ENCODE data around the gene KRCC1.
"Not testable (repeated sequence)": the region's sequence is repeated elsewhere in the genome, so short reads cannot be mapped to it uniquely, and the experiment has no call there.

Gene KRCC1

DNA sequence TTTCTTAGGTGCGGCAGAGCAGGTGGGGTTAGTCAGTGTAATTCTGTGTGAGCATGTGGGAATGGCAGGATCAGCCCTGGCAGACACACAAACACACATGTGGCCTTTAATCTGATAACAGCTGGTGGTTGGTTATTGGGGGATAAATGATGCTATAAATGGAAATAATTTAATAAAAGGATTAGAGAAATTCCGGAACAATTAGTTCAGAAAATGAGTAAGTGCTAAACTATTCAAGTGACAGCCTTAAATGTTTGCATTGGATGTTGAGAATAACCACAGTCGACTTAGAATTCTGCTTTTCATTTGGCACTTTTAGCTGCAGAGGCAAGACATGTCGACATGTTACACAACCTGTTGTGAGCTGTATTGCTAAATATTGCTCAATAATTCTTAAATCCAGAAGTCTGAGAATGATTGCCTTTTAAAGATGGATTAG, 19.3 kb upstream of the KRCC1 start:
- no peak for DNase-seq

DNA sequence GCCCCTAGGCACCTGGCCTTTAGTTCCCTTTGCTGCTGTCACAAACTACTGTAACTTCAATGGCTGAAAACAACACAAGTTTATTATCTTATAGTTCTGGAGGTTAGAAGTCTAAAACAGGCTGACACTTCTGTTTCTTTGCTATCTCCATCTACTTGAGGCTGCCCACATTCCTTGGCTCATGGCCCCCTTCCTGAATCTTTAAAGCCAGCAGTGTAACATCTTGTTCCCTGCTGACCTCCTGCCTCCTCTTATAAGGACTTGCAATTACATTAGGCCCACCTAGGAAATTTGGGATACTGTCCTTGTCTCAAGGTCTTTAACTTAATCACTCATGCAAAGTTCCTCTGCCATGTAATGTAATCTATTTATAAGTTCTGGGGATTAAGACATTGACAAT, 18.6 kb upstream of the KRCC1 start:
- no peak for DNase-seq

DNA sequence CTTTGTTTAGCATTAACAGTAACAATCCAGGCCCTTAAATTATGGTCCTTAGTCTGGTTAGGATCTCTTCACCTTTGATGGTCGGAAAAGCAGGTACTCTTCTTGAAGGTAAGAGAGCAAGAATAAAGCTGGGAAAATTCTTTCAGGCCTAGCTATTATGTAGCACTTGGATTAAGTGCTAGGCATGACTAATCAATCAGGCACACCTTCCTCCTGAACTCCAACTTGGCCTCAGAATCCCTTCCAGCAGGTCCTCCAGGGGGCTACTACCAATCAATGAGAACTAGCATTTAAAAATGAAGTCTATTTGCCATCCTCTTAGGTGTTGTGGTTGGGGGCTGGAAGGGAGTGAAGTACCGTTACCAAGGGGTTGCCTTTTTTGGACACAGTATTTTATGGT, 15.8 kb upstream of the KRCC1 start:
- DNase-seq: no peak

DNA sequence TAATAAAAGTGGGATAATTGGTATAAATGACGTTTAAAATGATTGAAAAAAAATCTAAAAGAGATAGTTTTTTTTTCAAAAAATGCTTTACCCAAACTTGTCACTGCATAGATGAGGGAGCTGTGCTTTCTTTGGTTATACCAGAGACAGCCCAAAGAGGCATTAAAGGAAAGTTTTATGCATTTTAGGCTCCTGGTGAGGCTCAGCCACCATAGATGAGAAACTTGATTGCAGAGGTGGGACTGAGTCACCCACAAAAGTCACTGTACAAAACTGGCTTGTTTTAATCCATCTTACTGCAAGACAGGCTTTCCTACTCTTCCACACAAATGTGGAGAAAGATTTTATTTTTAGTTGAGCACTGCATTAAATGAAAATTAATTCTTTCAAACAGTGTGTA, 14.5 kb upstream of the KRCC1 start:
- DNase-seq: no peak

DNA sequence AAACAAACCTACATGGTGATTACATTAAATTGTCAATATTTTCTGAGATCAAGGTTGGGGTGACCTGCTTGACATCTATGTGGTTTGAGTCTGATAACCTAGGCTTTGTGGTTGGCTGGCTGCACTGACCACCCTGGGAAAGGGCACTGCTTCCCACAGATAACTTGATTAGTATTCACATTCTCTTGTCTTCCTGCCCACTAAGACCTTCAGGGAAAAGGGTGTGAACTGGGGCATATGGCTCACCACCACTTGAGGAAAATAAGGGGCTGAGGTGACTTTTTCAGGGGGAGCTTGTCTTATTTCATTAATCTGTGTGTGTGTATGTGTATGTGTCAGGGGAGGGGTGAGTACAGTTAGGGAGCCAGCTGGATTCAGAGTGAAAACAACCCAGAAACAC, 13.5 kb upstream of the KRCC1 start:
- no peak for DNase-seq

DNA sequence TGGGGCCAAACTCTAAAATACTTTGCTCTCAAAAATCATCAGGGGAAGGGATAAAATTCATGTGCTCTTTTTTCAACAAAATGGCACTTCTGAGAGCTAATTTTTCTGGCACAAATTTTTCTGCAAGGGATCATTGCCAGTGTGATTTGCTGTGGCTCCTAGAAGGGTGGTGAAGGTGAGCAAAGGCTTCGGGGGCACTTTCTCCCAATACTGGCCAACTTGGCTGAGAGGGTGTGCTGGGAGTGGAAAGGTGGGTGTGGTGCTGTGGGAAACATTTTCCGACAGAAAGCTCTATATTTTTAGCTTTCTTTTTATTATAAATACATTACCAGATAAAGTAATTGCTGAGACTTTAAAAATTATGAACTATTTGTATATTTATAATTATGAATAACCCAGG, 12.5 kb upstream of the KRCC1 start:
- no peak for DNase-seq

DNA sequence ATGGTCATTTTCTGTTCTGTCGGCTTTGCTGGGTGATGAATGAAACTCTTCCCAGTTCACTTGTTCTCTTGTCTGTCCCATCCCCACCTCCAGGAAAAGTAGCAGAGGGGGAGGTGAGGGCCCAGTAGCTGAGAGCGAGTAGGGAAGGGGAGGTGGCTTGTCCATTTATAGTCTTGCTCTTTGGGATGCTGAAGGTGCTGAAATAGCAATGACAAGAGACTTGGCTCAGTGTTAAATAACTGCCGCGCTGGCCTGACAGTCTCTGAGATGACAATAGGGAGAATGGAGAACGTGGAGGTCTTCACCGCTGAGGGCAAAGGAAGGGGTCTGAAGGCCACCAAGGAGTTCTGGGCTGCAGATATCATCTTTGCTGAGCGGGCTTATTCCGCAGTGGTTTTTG, 12.0 kb upstream of the KRCC1 start, which contains the start of gene SMYD1:
SMYD1 (plus strand) TSS at position 228 of the 400 bp plus-strand sequence; CDS start at position 268, 40 bp downstream.
- no peak for DNase-seq

DNA sequence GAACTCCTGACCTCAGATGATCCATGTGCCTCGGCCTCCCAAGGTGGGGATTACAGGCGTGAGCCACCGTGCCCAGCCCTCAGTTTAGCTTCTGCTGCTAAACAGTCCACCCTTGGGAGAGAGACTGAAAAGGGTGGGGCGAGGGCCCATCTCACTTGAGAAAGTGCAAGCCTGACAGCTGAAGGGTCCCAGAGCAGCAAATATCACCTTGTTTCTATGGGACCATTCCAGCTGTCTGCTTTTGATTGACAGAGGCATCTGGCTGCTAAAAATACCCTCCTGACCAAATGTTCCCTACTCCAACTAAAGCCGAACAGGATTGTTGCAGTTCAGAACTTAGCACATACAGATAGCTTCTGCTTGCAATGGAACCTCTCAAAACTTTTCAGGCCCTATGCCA, 11.6 kb upstream of the KRCC1 start:
- no peak for DNase-seq

DNA sequence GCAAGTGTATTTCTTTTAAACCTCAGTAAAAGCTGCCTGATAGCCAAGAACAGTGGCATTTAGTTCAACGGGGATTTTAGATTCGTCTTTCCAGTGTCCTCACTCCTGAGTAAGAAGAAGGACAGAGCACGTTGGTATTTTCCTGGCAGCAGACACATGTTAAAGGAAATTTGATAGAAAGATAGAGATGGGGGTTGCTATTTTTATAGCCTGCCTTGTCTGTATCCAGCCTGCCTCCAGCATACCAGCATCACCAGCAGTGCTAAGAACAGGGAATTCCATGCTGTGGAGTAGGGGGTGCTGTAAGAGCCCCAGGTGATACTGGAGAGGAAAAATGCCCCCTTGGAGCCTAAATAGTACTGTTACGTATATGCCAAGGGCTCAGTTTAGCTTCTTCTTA, 11.0 kb upstream of the KRCC1 start:
- DNase-seq: no peak

DNA sequence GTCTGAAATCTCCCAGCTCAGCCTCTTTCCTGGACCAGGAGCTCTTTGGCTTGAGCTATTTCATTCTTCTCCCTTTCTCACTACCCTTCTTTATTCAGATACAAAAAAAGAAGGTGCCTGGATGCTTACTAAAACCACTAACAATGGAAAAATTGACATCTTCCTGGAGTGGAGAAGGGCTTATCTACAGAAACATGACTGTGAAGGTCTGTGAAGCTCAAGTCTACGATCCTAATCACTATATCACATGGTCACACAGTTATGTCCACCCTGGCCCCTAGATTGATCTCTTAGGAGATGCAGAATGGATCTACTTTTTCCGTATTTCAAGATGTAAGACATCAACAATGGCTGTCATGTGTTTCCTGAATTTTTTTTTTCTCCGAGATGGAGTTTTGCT, 5.7 kb upstream of the KRCC1 start:
- no peak for DNase-seq

DNA sequence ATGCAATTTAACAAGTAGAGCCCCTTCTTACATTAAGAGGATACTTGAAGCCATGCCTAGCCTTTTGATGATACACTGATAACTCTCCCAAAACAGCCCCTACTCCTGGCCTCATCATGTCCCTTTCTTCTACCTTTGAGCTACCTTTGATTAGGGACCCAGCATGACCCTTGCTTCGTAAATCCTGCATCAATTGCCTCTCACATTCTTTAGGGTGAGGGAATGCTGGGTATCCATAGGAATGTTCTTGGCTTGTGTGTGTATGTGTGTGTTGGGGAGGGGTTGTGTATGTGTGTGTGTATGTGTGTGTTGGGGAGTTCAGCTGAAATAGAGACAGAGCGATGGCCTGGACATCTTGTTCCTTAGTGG, 5.3 kb upstream of the KRCC1 start:
- no peak for DNase-seq

DNA sequence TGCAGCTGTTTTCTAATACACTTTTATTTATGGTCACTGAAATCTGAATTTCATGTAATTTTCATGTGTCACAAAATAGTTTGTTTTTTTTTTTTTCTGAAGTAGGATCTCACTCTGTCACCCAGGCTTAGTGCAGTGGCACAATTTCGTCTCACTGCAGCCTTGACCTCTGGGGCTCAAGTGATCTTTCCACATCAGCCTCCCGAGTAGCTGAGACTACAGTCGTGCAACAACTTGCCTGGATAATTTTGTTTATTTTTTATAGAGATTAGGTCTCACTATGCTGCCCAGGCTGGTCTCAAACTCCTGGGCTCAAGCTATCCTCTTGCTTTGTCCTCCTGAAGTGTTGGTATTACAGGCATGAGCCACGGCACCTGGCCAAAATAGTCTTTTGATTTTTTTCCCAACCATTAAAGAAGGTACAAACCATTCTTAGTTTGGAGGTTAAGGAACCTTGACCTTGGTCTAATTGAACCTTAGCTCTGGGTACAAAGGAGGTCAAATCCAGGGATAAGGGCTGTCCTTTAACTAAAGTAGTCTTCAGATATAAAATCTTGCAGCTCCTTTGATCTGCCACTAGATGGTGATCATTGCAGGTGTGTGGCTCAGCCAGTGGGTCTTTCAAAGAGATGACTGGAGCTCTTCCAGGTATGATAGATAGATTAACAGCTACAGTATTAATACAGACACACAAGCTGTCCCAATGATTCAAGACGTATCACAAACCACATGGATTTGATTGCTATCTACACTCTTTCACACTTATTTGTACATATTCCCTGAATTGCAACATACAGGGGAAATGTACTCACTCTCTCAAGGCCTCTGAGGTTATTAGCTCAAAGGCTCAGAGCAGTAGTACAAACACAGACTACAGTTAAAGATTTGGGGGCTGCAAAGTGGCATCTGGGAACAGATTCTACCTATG, 4.7 kb upstream of the KRCC1 start:
- no peak for DNase-seq

DNA sequence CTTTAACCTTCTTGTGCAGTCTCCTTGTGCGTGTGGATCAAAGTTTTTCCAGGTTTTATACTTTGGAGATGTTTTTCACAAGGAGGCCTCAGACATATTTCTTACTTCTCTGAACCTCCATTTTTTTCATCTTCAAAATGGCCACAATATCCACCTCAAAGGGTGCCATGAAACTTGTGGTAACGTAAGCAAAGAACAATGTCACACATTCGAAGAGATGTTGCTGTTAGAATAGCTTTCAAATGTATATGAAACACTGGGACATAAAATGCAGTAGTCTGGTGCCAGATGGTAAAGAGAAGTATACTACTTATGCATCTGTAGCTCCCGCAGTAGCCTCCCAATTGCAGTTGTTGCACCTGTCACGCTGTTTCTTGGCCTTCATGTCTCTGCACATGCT, 2.6 kb upstream of the KRCC1 start:
- DNase-seq: no peak

DNA sequence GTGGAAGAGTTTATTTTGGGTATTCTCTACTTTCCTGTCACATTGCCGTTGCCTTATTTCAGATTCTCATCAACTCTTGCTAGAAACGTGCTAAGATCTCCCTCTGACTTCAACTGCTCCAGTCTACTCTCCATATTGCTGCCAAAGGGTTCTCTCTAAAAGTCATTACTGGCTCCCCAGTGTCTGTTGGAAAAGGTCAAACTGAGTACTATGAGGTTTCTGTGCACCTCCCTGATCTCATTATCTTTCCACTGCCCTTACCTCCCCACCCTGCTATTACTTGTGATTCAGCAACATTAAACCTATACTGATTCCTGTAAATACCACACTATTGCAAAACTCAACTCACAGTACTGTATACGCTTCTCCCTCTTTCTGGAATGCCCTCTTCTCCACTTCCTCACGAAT, 1.9 kb upstream of the KRCC1 start:
- DNase-seq: no peak

DNA sequence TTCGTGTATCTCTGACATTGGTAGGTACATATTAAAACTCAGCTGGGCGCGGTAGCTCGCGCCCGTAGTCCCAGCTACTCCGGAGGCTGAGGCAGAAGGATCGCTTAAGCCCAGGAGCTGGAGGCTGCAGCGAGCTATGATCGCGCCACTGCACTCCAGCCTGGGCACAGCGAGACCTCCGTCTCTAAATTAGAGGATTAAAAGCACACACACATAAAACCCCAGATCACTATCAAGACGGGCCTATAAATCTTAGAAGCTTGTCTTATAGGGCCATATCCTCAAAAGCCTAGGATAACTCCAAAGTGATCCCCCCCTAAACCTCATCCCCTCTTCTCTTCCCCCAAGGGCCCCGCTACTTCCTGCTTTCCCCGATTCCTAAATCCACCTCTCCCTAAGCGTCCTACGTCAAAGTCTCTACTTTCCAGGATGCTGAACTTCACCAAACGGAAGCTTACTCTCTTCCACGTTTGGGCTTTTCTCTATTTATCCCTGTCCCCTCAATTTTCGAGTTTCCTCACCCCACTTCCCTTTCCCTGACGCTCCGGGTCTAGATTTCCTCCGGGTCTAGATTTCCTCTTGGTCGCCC, 707 bp downstream of the KRCC1 start:
- no peak for DNase-seq

DNA sequence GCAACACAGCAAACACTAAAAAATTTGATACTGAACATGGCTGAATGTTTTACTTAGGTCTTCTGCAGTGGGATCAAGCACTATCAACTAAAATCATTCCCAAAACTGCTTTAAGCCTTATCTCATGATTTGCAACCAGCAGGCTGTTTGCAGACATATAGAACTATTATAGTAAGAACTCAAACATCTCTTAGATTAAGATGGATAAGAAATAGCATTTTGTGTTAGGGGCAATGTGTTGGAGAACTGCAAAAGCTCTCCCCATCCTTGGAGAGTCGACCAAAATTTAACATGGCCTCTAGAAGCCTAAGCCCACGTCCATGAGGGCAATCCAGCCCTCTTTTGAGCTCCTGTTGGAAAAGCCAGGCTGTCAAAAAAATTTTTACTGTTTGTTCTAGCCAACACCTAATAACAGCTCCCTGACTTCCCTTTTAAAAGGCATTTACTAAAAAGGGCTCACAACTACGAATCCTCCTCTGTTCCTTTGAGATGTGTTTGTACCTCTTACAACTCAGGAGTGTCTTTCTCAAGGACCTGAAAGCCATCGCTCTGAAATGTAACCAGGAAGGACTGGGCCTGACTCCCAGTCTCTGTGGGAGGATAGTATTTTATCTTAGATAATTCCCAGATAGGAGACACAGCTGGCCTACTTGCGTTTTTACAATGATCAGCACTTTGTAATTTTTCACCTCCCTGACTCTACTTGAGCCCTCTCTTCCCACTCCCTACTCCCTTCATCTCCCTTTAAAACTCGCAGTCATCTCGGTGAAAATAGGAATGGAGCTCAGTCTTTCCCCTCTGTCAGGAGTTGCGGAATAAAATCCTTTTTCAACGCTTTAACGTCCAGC, 1.4 kb downstream of the KRCC1 start:
- no peak for DNase-seq

DNA sequence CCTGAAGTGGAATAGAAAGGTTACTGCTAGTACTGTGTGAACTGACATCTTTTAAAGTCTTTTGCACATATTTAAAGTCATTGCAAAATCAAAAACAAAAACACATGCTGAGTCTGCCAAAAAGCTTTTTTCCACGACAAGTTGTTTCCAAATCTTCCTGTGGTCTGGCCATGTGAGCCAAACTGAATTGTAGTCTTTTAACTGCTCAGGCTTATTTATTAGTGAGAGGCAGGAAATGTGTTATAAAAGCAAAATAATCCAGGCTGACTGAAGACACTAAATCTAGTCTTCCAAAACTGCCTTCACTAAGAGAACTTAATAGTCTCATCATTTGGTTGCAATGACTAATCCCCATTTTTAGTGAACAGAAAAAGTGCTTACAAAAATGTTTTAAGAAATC, 2.3 kb downstream of the KRCC1 start:
- no peak for DNase-seq

DNA sequence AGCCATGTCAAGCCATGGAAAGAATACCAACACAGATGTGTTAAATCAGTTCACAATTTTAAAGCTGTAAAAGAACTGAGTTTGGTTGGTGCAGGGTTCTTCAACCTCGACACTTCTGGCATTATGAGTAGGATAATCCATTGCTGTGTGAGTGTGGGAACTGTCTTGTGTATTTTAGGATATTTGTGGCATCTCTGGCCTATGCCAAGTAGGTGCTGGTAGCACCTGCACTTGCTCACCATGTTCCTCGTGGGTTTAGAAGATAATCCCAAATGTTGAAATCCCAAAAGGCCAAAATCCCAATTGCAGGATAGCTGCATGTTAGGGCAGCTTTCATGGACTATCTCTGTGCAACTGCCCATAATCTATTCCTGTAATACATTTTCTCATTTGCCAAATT, 3.8 kb downstream of the KRCC1 start:
- DNase-seq: no peak

DNA sequence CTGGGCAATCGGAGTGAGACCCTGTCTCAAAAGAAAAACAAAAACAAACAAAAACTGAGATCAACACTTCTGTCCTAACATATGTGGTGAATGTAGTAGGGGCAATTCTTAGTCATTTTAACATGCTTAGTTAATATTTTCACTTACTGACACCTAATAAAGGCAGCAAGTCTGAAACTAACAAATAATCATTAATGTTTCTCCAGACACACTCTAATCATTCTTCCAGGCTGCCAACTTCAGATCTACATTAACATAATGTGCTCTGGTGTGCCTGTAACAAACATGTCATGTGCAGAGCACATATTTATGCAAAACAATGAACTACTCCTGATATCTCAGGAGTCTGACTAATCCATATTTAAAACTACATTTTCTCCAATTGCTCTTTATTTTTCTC, 6.0 kb downstream of the KRCC1 start:
- no peak for DNase-seq

DNA sequence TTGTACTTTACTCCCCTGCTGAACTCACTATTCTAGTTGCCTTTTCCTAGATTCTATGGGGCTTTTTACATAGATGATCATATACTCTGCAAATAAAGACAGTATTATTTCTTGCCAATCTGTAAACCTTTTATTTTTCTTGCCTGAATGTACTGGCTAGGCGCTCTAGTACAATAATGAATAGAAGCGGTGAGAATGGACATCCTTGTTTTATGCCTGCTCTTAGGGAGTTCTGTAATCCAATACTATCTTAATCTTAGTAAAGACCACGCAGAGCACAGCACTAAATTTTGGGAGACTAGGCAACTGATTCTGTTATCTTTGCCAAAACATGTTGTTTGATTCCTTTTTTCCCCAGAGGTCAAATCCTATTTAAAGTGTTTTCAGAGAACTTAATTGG, 7.0 kb downstream of the KRCC1 start:
- DNase-seq: no peak

DNA sequence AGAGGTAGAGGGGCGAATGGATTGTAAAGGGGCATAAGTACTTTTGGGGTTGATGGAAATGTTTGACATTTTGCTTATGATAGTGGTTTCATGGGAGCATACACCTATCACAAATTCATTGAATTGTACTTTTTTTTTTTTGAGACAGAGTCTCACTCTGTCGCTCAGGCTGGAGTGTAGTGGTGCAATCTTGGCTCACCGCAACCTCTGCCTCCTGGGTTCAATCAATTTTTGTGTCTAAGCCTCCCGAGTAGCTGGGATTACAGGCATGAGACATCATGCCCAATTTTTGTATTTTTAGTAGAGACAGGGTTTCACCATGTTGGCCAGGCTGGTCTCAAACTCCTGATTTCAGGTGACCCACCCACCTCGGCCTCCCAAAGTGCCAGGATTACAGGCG, 10.0 kb downstream of the KRCC1 start:
- not testable (repeated sequence) for DNase-seq

DNA sequence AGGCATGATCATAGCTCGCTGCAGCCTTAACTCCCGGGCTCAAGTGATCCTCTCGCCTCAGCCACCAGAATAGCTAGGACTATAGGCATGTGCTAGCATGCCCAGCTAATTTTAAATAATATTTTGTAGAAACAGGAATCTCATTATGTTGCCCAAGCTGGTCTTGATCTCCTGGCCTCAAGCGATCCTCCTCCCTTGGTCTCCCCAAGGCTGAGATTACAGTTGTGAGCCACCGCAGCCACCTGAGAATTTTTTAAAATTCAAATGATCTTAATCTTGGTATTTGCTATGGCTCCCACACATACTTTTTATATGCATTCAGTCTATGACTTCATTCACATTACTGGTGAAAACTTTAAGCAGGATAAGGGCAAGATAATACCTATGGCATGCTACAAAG, 13.1 kb downstream of the KRCC1 start:
- no peak for DNase-seq

DNA sequence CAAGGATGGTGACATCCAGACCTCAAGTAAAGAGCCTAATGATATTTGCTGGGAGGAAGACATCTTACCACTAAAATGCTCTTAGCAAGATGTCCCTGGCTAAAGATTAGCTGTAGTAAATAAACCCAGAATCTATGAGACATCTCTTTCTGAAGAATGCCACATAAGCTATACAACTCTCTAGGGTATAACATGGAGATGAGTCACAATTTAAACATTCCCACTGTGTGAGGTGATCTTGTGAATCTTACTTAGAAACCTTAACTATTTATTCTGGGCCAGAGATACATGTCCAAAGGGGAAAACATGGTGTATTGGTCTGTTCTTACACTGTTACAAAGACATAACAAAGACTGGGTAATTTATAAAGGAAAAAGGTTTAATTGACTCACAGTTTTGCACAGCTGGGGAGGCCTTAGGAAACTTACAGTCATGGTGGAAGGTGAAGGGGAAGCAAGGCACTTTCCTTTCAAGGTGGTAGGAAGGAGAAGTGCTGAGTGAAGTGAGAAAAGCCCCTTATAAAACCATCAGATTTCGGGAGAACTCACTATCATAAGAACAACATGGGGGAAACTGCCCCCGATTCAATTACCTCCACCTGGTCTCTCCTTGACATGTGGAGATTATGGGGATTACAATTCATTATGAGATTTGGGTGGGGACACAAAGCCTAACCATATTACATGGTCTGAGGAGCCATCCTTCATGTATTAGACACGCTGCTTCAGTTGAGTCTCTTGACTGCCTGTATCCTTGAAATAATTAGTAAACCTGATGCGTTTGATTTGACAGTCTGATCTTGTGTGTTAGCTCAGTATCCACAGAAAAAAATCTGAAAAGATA, 17.1 kb downstream of the KRCC1 start:
- no peak for DNase-seq

Data from islet precursor cell (in vitro differentiated cells).